HL-60 (cell line): ENCODE results near the gene CELF5.
A peak's percentile ranks its signal among the peaks of the same experiment; 100 is the strongest.

Experiments used
- DNase-seq, 2 experiments: peaks; one replicate each; pipeline ENCODE4 v3.0.0-alpha.2; 2010 to 2020; ENCODE audit warnings: low read depth in 1 of 2, low spot score in 1 of 2
- H3K27ac ChIP-seq: fragments of 250-450 bp; sonication (Bioruptor Pico); replicated peaks from 2 replicates; pipeline ENCODE4 v1.5.1; 2020; ENCODE audit warnings: mild to moderate bottlenecking, moderate library complexity
- H3K27me3 ChIP-seq: fragments of 250-450 bp; sonication (Bioruptor Pico); 2 replicates; pipeline ENCODE4 v1.5.1; 2021; ENCODE audit warnings: mild to moderate bottlenecking, moderate library complexity; ENCODE audit not compliant: insufficient read depth, poor library complexity, severe bottlenecking
- H3K4me3 ChIP-seq: replicated peaks from 2 replicates; pipeline ENCODE4 v1.5.1; 2011; ENCODE audit warnings: mild to moderate bottlenecking, control low read depth, low read length; ENCODE audit not compliant: insufficient read depth
- CTCF ChIP-seq: IDR thresholded peaks from one replicate; pipeline ENCODE4 v1.5.1; 2011; ENCODE audit warnings: low read length, control low read depth, inconsistent platforms; ENCODE audit not compliant: insufficient read depth
- GABPA ChIP-seq: IDR thresholded peaks from 2 replicates; pipeline ENCODE4 v1.6.1; 2012; ENCODE audit warnings: low read depth
- POLR2AphosphoS5 ChIP-seq: IDR thresholded peaks from 2 replicates; pipeline ENCODE4 v1.6.1; 2012; ENCODE audit warnings: low read depth
- REST ChIP-seq: IDR thresholded peaks from 2 replicates; pipeline ENCODE4 v1.6.1; 2012; ENCODE audit warnings: low read depth; ENCODE audit not compliant: insufficient replicate concordance
- SPI1 ChIP-seq: IDR thresholded peaks from 2 replicates; pipeline ENCODE4 v1.6.1; 2012; ENCODE audit warnings: low read depth, mild to moderate bottlenecking, borderline replicate concordance

The CELF5 gene

GRCh38 chr19:3239367-3239766 is 14.9 kb downstream of the CELF5 start:
- no peak for TF ChIP-seq POLR2AphosphoS5
- TF ChIP-seq SPI1, result no peak
- no peak for TF ChIP-seq REST
- no peak for TF ChIP-seq GABPA
- no peak for TF ChIP-seq CTCF

GRCh38 chr19:3243819-3244700 is 19.6 kb downstream of the CELF5 start:
- H3K27me3 ChIP-seq, result no peaks in the 10 kb centered on the region
- peak; percentile 36 to 45 for DNase-seq
- no peak overlapping the region for H3K27ac ChIP-seq
- TF ChIP-seq REST (peak; percentile 100), SPI1 (no peak)
- H3K4me3 ChIP-seq, result no peak overlapping the region

More at GRCh38 chr19:3239367-3239766, 14.9 kb downstream of the CELF5 start:
- Histone ChIP-seq H3K27ac (no peak overlapping the region), H3K27me3 (no peaks in the 10 kb centered on the region), H3K4me3 (no peak overlapping the region)
- DNase-seq, result no peak

- TF ChIP-seq CTCF (no peak), REST (no peak), POLR2AphosphoS5 (no peak), GABPA (no peak), SPI1 (no peak)
- Histone ChIP-seq H3K27me3 (no peaks in the 10 kb centered on the region), H3K27ac (no peak overlapping the region)
Measured at GRCh38 chr19:3245050-3245449, 20.6 kb downstream of the CELF5 start.

More at GRCh38 chr19:3245050-3245449, 20.6 kb downstream of the CELF5 start:
- no peak overlapping the region for H3K4me3 ChIP-seq
- DNase-seq, result no peak
